ENCODE data around the gene CDYL2. TPM values are rescaled to one million over a fixed set of nuclear protein-coding genes. Genes with fewer than 3 reads are reported as not detected.

Gene CDYL2
- total and polyA plus RNA-seq, 7 donors, result 1.2 to 8.8 (median 2.5) TPM

GRCh38 chr16:80672379-80672778 is 132.0 kb downstream of the CDYL2 start:
- DNase-seq, result no peak
- Histone ChIP-seq H3K27me3 (no peaks in the 10 kb centered on the region), H3K27ac (no peak overlapping the region), H3K9me3 (peaks cover 0 to 1% (median 0%) of the 10 kb centered on the region in 4 donors), H3K4me1 (no peaks in the 10 kb centered on the region), H3K4me3 (no peak overlapping the region), H3K36me3 (no peaks in the 10 kb centered on the region)
- no peak for TF ChIP-seq EP300 (IDR thresholded peaks at IDR 0.05)
- TF ChIP-seq POLR2A (IDR thresholded peaks at IDR 0.05), result no peak
- no peak for TF ChIP-seq CTCF (IDR thresholded peaks at IDR 0.05)
- no peak for TF ChIP-seq POLR2AphosphoS5 (IDR thresholded peaks at IDR 0.05)
- intact Hi-C loops (cut with DNase I), result no loop called here

GRCh38 chr16:80671281-80671849 is 133.0 kb downstream of the CDYL2 start:
- 60 to 68% methylated on average over 5 of the region's 5 CpGs for WGBS, 2 donors
- no peak overlapping the region for H3K4me3 ChIP-seq
- peaks cover 0 to 1% (median 0%) of the 10 kb centered on the region in 4 donors for H3K9me3 ChIP-seq
- H3K27ac ChIP-seq, result no peak overlapping the region
- no peak for DNase-seq
- H3K4me1 ChIP-seq, result no peaks in the 10 kb centered on the region
- H3K27me3 ChIP-seq, result no peaks in the 10 kb centered on the region
- intact Hi-C loops (cut with DNase I), result no loop called here
- no peaks in the 10 kb centered on the region for H3K36me3 ChIP-seq
- TF ChIP-seq POLR2A (IDR thresholded peaks at IDR 0.05) (no peak), CTCF (IDR thresholded peaks at IDR 0.05) (no peak), EP300 (IDR thresholded peaks at IDR 0.05) (no peak), POLR2AphosphoS5 (IDR thresholded peaks at IDR 0.05) (no peak)

- Histone ChIP-seq H3K27me3 (no peaks in the 10 kb centered on the region), H3K9me3 (no peaks in the 10 kb centered on the region), H3K4me1 (no peaks in the 10 kb centered on the region), H3K4me3 (no peak overlapping the region), H3K36me3 (no peaks in the 10 kb centered on the region), H3K27ac (no peak overlapping the region)
- TF ChIP-seq CTCF (IDR thresholded peaks at IDR 0.05) (no peak), POLR2AphosphoS5 (IDR thresholded peaks at IDR 0.05) (no peak), POLR2A (IDR thresholded peaks at IDR 0.05) (no peak), EP300 (IDR thresholded peaks at IDR 0.05) (no peak)
- no peak for DNase-seq
- WGBS, 2 donors, result 83 to 89% methylated on average over 20 of the region's 20 CpGs
- intact Hi-C loops (cut with DNase I), result no loop called here
These were observed 134.1 kb downstream of the CDYL2 start for GRCh38 chr16:80670170-80670865.

- WGBS, 2 donors, result 95% methylated on average over 6 of the region's 6 CpGs
- Histone ChIP-seq H3K27me3 (no peaks in the 10 kb centered on the region), H3K36me3 (no peaks in the 10 kb centered on the region), H3K4me1 (no peaks in the 10 kb centered on the region), H3K9me3 (no peaks in the 10 kb centered on the region), H3K27ac (no peak overlapping the region), H3K4me3 (no peak overlapping the region)
- no peak for TF ChIP-seq CTCF (IDR thresholded peaks at IDR 0.05)
- no peak for TF ChIP-seq POLR2AphosphoS5 (IDR thresholded peaks at IDR 0.05)
- TF ChIP-seq EP300 (IDR thresholded peaks at IDR 0.05), result no peak
- no peak for TF ChIP-seq POLR2A (IDR thresholded peaks at IDR 0.05)
- intact Hi-C loops (cut with DNase I), result no loop called here
- DNase-seq, result no peak
These were observed 134.7 kb downstream of the CDYL2 start for GRCh38 chr16:80669673-80670072.
